GM19455 (cell line): Measurements from ENCODE around the gene B4GALT5.
"Not testable (repeated sequence)": the region's sequence is repeated elsewhere in the genome, so short reads cannot be mapped to it uniquely, and the experiment has no call there.

Experiments
- ATAC-seq: cut with Tn5 transposase; IDR thresholded peaks from one replicate; pipeline ENCODE4 v1.9.1; 2021; ENCODE audit not compliant: unreplicated experiment

B4GALT5 gene

GRCh38 chr20:49631061-49631716, 82.5 kb downstream of the B4GALT5 start:
- ATAC-seq: no peak

- ATAC-seq: peak; percentile 72
These were observed 83.2 kb downstream of the B4GALT5 start for GRCh38 chr20:49630396-49630951.

- no peak for ATAC-seq
These were observed 84.1 kb downstream of the B4GALT5 start for GRCh38 chr20:49629606-49630005.

GRCh38 chr20:49628280-49628679, 85.4 kb downstream of the B4GALT5 start:
- ATAC-seq: not testable (repeated sequence)

- ATAC-seq: no peak
These were observed 86.3 kb downstream of the B4GALT5 start for GRCh38 chr20:49627329-49627761.

GRCh38 chr20:49624988-49625387, 88.7 kb downstream of the B4GALT5 start:
- ATAC-seq: not testable (repeated sequence)

GRCh38 chr20:49624317-49624716, 89.4 kb downstream of the B4GALT5 start:
- no peak for ATAC-seq

- no peak for ATAC-seq
These were observed 91.4 kb downstream of the B4GALT5 start for GRCh38 chr20:49622243-49622642.

- peak; percentile 71 for ATAC-seq
These were observed 93.1 kb downstream of the B4GALT5 start for GRCh38 chr20:49620364-49621240.

- no peak for ATAC-seq
These were observed 94.3 kb downstream of the B4GALT5 start for GRCh38 chr20:49619113-49620048.

GRCh38 chr20:49618289-49618688, 95.4 kb downstream of the B4GALT5 start:
- ATAC-seq: no peak

GRCh38 chr20:49617394-49617793, 96.3 kb downstream of the B4GALT5 start:
- not testable (repeated sequence) for ATAC-seq

GRCh38 chr20:49616154-49617007, 97.3 kb downstream of the B4GALT5 start:
- no peak for ATAC-seq

- ATAC-seq: no peak
These were observed 98.1 kb downstream of the B4GALT5 start for GRCh38 chr20:49615401-49616153.

GRCh38 chr20:49615051-49615400, 98.7 kb downstream of the B4GALT5 start:
- not testable (repeated sequence) for ATAC-seq

GRCh38 chr20:49614338-49615050, 99.2 kb downstream of the B4GALT5 start:
- ATAC-seq: no peak

GRCh38 chr20:49612127-49612738, 101.4 kb downstream of the B4GALT5 start:
- no peak for ATAC-seq

- ATAC-seq: not testable (repeated sequence)
These were observed 102.0 kb downstream of the B4GALT5 start for GRCh38 chr20:49611539-49612126.
